AG10803 (cell line): ENCODE measurements around the gene MGMT.

Experiments
- DNase-seq: peaks from one replicate; pipeline ENCODE4 v3.0.0; 2010; ENCODE audit warnings: low read depth
- H3K4me3 ChIP-seq: 2 replicates; pipeline ENCODE4 v1.5.1; 2011; ENCODE audit warnings: mild to moderate bottlenecking, low read length, control low read depth
- CTCF ChIP-seq: conservative IDR thresholded peaks from 2 replicates; pipeline ENCODE4 v1.5.1; 2011; ENCODE audit warnings: mild to moderate bottlenecking, low read length, control low read depth, inconsistent platforms

The MGMT gene

GRCh38 chr10:129477051-129477450, 10.0 kb downstream of the MGMT start:
- no peak for DNase-seq
- TF ChIP-seq CTCF = no peak
- no peak overlapping the region for H3K4me3 ChIP-seq

GRCh38 chr10:129481641-129482040, 14.6 kb downstream of the MGMT start:
- H3K4me3 ChIP-seq = no peak overlapping the region
- no peak for TF ChIP-seq CTCF
- no peak for DNase-seq

DNA sequence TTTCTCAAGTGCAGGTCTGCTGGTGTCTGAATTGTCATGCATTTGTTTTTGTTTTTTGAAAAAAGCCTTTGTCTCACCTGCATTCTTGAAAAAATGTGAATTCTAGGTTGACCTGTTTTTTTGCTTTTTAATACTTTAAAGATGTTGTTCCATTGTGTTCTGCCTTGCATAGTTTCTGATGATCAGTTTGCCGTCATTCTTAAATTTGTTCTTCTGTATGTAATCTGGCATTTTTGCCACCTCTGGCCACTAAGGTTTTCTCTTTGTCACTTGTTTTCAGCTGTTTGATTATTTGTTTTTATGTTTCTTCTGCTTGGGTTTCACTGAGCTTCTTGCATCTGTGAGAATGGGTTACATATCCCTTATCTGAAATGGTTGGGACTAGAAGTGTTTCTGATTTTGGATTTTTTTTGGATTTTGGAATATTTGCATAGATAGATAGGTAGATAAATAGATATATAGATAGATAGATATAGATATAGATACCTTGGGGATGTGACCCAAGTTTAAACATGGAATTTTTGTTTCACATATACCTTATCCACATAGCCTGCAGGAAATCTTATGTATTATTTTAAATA, 16.5 kb downstream of the MGMT start:
- TF ChIP-seq CTCF = no peak
- no peak for DNase-seq
- no peak overlapping the region for H3K4me3 ChIP-seq

DNA sequence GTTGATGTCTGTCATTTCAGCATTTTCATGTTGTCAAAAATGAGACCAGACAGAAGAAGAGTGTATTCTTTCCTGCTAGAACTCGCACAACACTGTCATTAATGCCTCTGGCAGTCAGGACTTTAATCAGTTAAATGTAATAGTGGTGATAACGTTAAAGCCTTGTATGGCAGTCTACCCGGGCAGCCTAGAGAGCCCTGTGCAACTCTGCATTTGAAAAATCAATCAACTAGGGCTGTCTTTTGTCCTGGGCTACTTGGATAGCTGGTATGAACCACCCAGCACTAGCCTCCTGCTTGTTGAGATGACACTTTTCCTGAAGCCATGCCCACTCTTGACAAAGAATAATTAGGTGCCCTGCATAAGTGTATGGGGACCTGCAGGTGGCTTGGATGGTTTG, 19.8 kb downstream of the MGMT start:
- no peak for DNase-seq
- H3K4me3 ChIP-seq = no peak overlapping the region

GRCh38 chr10:129491123-129491734, 24.2 kb downstream of the MGMT start:
- TF ChIP-seq CTCF = no peak
- peak; percentile 13 for DNase-seq
- no peak overlapping the region for H3K4me3 ChIP-seq

More for the DNA sequence above, 19.8 kb downstream of the MGMT start:
- no peak for TF ChIP-seq CTCF

- no peak for TF ChIP-seq CTCF
- no peak overlapping the region for H3K4me3 ChIP-seq
- no peak for DNase-seq
These were observed 27.1 kb downstream of the MGMT start for GRCh38 chr10:129494176-129494575.

DNA sequence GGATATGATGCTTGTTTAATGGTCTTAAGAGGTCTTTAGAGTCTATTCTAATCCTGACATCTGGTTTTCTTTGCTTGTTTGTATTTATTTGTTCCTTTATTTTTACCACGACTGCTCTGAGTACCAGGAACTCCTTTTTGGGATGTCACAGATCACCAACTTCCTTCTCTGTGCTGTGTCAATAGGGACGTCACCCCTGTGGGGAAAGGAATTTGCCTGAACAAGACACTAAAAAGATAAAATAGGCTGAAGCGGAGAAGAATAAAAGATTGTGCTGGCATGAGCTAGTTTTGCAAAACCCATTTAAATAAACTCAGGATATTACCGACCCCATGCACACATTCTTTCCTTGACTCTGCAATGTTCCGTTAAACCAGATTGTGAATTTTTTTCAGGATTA, 27.7 kb downstream of the MGMT start:
- H3K4me3 ChIP-seq = no peak overlapping the region
- DNase-seq = no peak
- TF ChIP-seq CTCF = no peak
